ENCODE results near the gene SEC24C.
"Not testable (repeated sequence)": the region's sequence is repeated elsewhere in the genome, so short reads cannot be mapped to it uniquely, and the experiment has no call there.

Gene SEC24C

GRCh38 chr10:73743905-73744663, at the start of gene SEC24C:
Gene SEC24C, plus strand, starts transcription at chr10:73744372. Its CDS starts 2,461 bp downstream, at chr10:73746833.
- DNase-seq: peak; percentile 83 to 94

GRCh38 chr10:73695302-73695701, 48.9 kb upstream of the SEC24C start:
- DNase-seq: not testable (repeated sequence)

GRCh38 chr10:73697675-73698159, 46.5 kb upstream of the SEC24C start, which contains the start of gene AGAP5:
Gene AGAP5, minus strand, starts transcription at chr10:73698109. Its CDS starts 354 bp downstream, at chr10:73697755.
- not testable (repeated sequence) for DNase-seq

- DNase-seq: not testable (repeated sequence)
Observed at GRCh38 chr10:73698819-73699218, 45.4 kb upstream of the SEC24C start.

GRCh38 chr10:73703924-73704323, 40.2 kb upstream of the SEC24C start:
- DNase-seq: not testable (repeated sequence)

- DNase-seq: not testable (repeated sequence)
Observed at GRCh38 chr10:73705506-73706072, 38.6 kb upstream of the SEC24C start.

- DNase-seq: not testable (repeated sequence)
Observed at GRCh38 chr10:73706488-73706887, 37.7 kb upstream of the SEC24C start.

GRCh38 chr10:73707628-73708027, 36.5 kb upstream of the SEC24C start:
- not testable (repeated sequence) for DNase-seq

- DNase-seq: not testable (repeated sequence)
Observed at GRCh38 chr10:73708122-73708521, 36.0 kb upstream of the SEC24C start.

GRCh38 chr10:73711683-73712082, 32.5 kb upstream of the SEC24C start:
- not testable (repeated sequence) for DNase-seq

GRCh38 chr10:73713912-73714311, 30.3 kb upstream of the SEC24C start:
- peak in 1 of 2 experiments; percentile 0 for DNase-seq

- DNase-seq: peak in 1 of 2 experiments; percentile 11
Observed at GRCh38 chr10:73714483-73714882, 29.7 kb upstream of the SEC24C start.

- not testable (repeated sequence) for DNase-seq
Observed at GRCh38 chr10:73715179-73716156, 28.7 kb upstream of the SEC24C start.

GRCh38 chr10:73716251-73716650, 27.9 kb upstream of the SEC24C start:
- DNase-seq: no peak

GRCh38 chr10:73717556-73717955, 26.6 kb upstream of the SEC24C start:
- no peak for DNase-seq

GRCh38 chr10:73720561-73720960, 23.6 kb upstream of the SEC24C start:
- not testable (repeated sequence) for DNase-seq

- DNase-seq: no peak
Observed at GRCh38 chr10:73723516-73723915, 20.7 kb upstream of the SEC24C start.

- DNase-seq: not testable (repeated sequence)
Observed at GRCh38 chr10:73729781-73730152, 14.4 kb upstream of the SEC24C start.

GRCh38 chr10:73730153-73730906, 13.8 kb upstream of the SEC24C start:
- peak; percentile 73 to 87 for DNase-seq

- no peak for DNase-seq
Observed at GRCh38 chr10:73731588-73732375, 12.4 kb upstream of the SEC24C start.

GRCh38 chr10:73732426-73732825, 11.7 kb upstream of the SEC24C start:
- peak in 1 of 2 experiments; percentile 1 for DNase-seq
